Uterus (tissue), 2 donors: Measurements from ENCODE around the gene RPS19.

Experiments used
- CTCF ChIP-seq, 4 experiments: fragments of 200-600 bp in 2 of 4; fragments of 450-650 bp in 2 of 4; sonication (generic) in 2 of 4; IDR thresholded peaks; one replicate each; pipeline ENCODE4 v1.5.1; 2016 to 2019; ENCODE audit warnings: antibody characterized with exemption in 4 of 4, mild to moderate bottlenecking in 2 of 4, moderate library complexity in 1 of 4
- POLR2A ChIP-seq, 2 donors: fragments of 450-650 bp; IDR thresholded peaks; one replicate each; pipeline ENCODE4 v1.6.1; 2016; ENCODE audit warnings: antibody characterized with exemption in 2 of 2, mild to moderate bottlenecking in 1 of 2, moderate library complexity in 1 of 2

- TF ChIP-seq CTCF (IDR thresholded peaks at IDR 0.05) (no peak), POLR2A (IDR thresholded peaks at IDR 0.05) (no peak)
Measured at GRCh38 chr19:41869374-41869955, 9.4 kb downstream of the RPS19 start.
